K562 (cell line): ENCODE data around the gene PTGR3. TPM values are rescaled to one million over a fixed set of nuclear protein-coding genes. Genes with fewer than 3 reads are reported as not detected.

Experiments used
- ATAC-seq: fragments of 200-7000 bp; cut with Tn5 transposase; 3 replicates; pipeline ENCODE4 v1.9.1; 2020; ENCODE audit warnings: moderate library complexity
- BruUV-seq: library from RNA; stranded (reverse); fragments of 400-500 nt; replicated peaks from 2 replicates; lab custom pipeline; 2021; lab: Mats Ljungman, UMichigan
- CTCF ChIA-PET: fragments of 300-600 bp; formaldehyde crosslinking; extraction: SDS; loops from one replicate; lab custom pipeline; 2021; ENCODE audit warnings: low intra/inter-chr PET ratio; lab: Yijun Ruan, JAX
- POLR2A ChIA-PET: fragments of 300-600, 350-650 bp; sonication (Branson Sonifier 250); formaldehyde crosslinking; extraction: SDS; loops from one replicate; lab custom pipeline; 2021; ENCODE audit warnings: antibody characterized with exemption, inconsistent platforms; lab: Yijun Ruan, JAX
- DNase-seq, 4 experiments: peaks; one replicate each; pipeline versions ENCODE4 v3.0.0 to v3.0.0-alpha.2; 2011 to 2018; ENCODE audit warnings: low spot score in 3 of 4, mixed read lengths in 3 of 4; ENCODE audit errors: extremely low read depth in 1 of 4
- FAIRE-seq: peaks from 2 replicates; lab custom pipeline; 2011; peaks lifted over from hg19 to GRCh38; lab: Jason Lieb, UNC
- H2AFZ ChIP-seq: 2 replicates; pipeline ENCODE4 v1.6.0; 2011; ENCODE audit warnings: low read depth, low read length, control low read depth, inconsistent platforms
- H3K27ac ChIP-seq: fragments of 200-600 bp; 3 replicates; pipeline ENCODE4 v1.8.0; 2011; ENCODE audit warnings: low read depth, mild to moderate bottlenecking, control low read depth, inconsistent platforms, low read length, moderate library complexity, mixed read lengths; ENCODE audit errors: extremely low read depth
- H3K27me3 ChIP-seq, 2 experiments: fragments of 300-600 bp in 1 of 2; 2 replicates in 1 of 2; 3 replicates in 1 of 2; pipeline versions ENCODE4 v1.6.0 to v1.8.0; 2011; ENCODE audit warnings: inconsistent platforms in 2 of 2, low read length in 2 of 2, mild to moderate bottlenecking in 1 of 2, mixed read lengths in 1 of 2, moderate library complexity in 1 of 2; ENCODE audit not compliant: control insufficient read depth in 2 of 2, insufficient read depth in 2 of 2
- H3K36me3 ChIP-seq: fragments of 300-600 bp; 3 replicates; pipeline ENCODE4 v1.8.0; 2011; ENCODE audit warnings: mild to moderate bottlenecking, low read length, inconsistent platforms; ENCODE audit not compliant: control insufficient read depth, insufficient read depth
- H3K4me1 ChIP-seq, 2 experiments: fragments of 200-600 bp in 1 of 2; replicated peaks in 1 of 2; 2 replicates in 1 of 2; 3 replicates in 1 of 2; pipeline versions ENCODE4 v1.5.1 to v1.8.0; 2011; ENCODE audit warnings: inconsistent platforms in 2 of 2, low read length in 2 of 2, mild to moderate bottlenecking in 1 of 2, mixed read lengths in 1 of 2, moderate library complexity in 1 of 2; ENCODE audit not compliant: control insufficient read depth in 2 of 2, insufficient read depth in 2 of 2
- H3K4me2 ChIP-seq: 2 replicates; pipeline ENCODE4 v1.6.1; 2011; ENCODE audit warnings: low read length, control low read depth, inconsistent platforms, mixed read lengths; ENCODE audit not compliant: insufficient read depth
- H3K4me3 ChIP-seq: fragments of 200-600 bp; sonication (generic), shearing (Covaris generic); 2 replicates; pipeline ENCODE4 v1.5.1; 2016; ENCODE audit warnings: control low read depth, inconsistent platforms
- H3K79me2 ChIP-seq: fragments of 200-600 bp; 3 replicates; pipeline ENCODE4 v1.8.0; 2011; ENCODE audit warnings: low read length, inconsistent platforms; ENCODE audit not compliant: control insufficient read depth, insufficient read depth
- H3K9ac ChIP-seq, 2 experiments: 2 replicates each; pipeline versions ENCODE4 v1.6.0 to v1.6.1; 2011; ENCODE audit warnings: low read depth in 2 of 2, low read length in 2 of 2, control low read depth in 1 of 2, inconsistent platforms in 1 of 2, mild to moderate bottlenecking in 1 of 2, mixed read lengths in 1 of 2; ENCODE audit not compliant: insufficient read depth in 1 of 2
- H3K9me1 ChIP-seq: one replicate; pipeline ENCODE4 v1.6.0; 2011; ENCODE audit warnings: inconsistent platforms, mild to moderate bottlenecking, low read length, moderate library complexity; ENCODE audit not compliant: control insufficient read depth, insufficient read depth
- H3K9me3 ChIP-seq: replicated peaks from 2 replicates; pipeline ENCODE4 v1.5.1; 2011; ENCODE audit warnings: low read depth, low read length, inconsistent platforms; ENCODE audit not compliant: control insufficient read depth, insufficient read depth
- H4K20me1 ChIP-seq: replicated peaks from 2 replicates; pipeline ENCODE4 v1.6.1; 2011; ENCODE audit warnings: low read length, inconsistent platforms, mixed read lengths; ENCODE audit not compliant: control insufficient read depth, insufficient read depth
- ADNP ChIP-seq: fragments of 200-800 bp; sonication (Bioruptor generic); IDR thresholded peaks from 2 replicates; pipeline ENCODE4 v1.6.1; 2016; ENCODE audit warnings: missing genetic modification characterization, missing compliant biosample characterization
- CBX1 ChIP-seq: sonication (generic); IDR thresholded peaks from 2 replicates; pipeline ENCODE4 v1.6.1; 2016; ENCODE audit warnings: antibody characterized with exemption, low read depth, mild to moderate bottlenecking
- CBX5 ChIP-seq: IDR thresholded peaks from 2 replicates; pipeline ENCODE4 v1.6.1; 2014; ENCODE audit warnings: low read depth, borderline replicate concordance
- ESRRB ChIP-seq: fragments of 250-450 bp; sonication (Bioruptor Pico); IDR thresholded peaks from 2 replicates; pipeline ENCODE4 v1.5.0; 2020; ENCODE audit warnings: mild to moderate bottlenecking, moderate library complexity, borderline replicate concordance
- ETV5 ChIP-seq: sonication (generic); formaldehyde crosslinking; IDR thresholded peaks from 2 replicates; pipeline ENCODE4 v1.4.0; 2020; ENCODE audit warnings: low read depth, mild to moderate bottlenecking, missing genetic modification reagents
- FOXK1 ChIP-seq: sonication (generic); formaldehyde crosslinking; IDR thresholded peaks from 2 replicates; pipeline ENCODE4 v1.8.0; 2022; ENCODE audit warnings: missing genetic modification reagents, mild to moderate bottlenecking, borderline replicate concordance
- HDAC3 ChIP-seq: fragments of 450-650 bp; IDR thresholded peaks from 2 replicates; pipeline ENCODE4 v1.6.1; 2018; ENCODE audit warnings: borderline replicate concordance, mild to moderate bottlenecking, moderate library complexity; ENCODE audit not compliant: partially characterized antibody
- HNRNPUL1 ChIP-seq: fragments of 200-400 bp; formaldehyde crosslinking; IDR thresholded peaks from 2 replicates; pipeline ENCODE4 v1.6.1; 2017; ENCODE audit warnings: low read length
- HSF4 ChIP-seq: fragments of 250-450 bp; sonication (Bioruptor Pico); IDR thresholded peaks from 2 replicates; pipeline ENCODE4 v2.1.2; 2022; ENCODE audit warnings: mild to moderate bottlenecking, moderate library complexity, borderline replicate concordance
- PHB ChIP-seq: fragments of 250-450 bp; sonication (Bioruptor Pico); IDR thresholded peaks from 2 replicates; pipeline ENCODE4 v1.5.0; 2021
- TCF3 ChIP-seq: sonication (generic); formaldehyde crosslinking; IDR thresholded peaks from 2 replicates; pipeline ENCODE4 v1.4.0; 2020; ENCODE audit warnings: mild to moderate bottlenecking, missing genetic modification reagents
- UBTF ChIP-seq, 2 experiments: IDR thresholded peaks; 2 replicates each; pipeline ENCODE4 v1.6.1; 2012; ENCODE audit warnings: improper control_type of control experiment in 2 of 2, low read depth in 2 of 2, low read length in 2 of 2, borderline replicate concordance in 1 of 2
- ZNF41 ChIP-seq: fragments of 250-450 bp; sonication (Bioruptor Pico); conservative IDR thresholded peaks from 2 replicates; pipeline ENCODE4 v1.4.0; 2020; ENCODE audit warnings: mild to moderate bottlenecking
- ZNF830 ChIP-seq: fragments of 250-450 bp; sonication (Bioruptor Pico); IDR thresholded peaks from 2 replicates; pipeline ENCODE4 v1.5.0; 2021; ENCODE audit warnings: mild to moderate bottlenecking
- ZSCAN29 ChIP-seq: fragments of 450-650 bp; IDR thresholded peaks from 2 replicates; pipeline ENCODE4 v1.6.1; 2017
- WGBS: fragments of 100-300 bp; shearing (Covaris generic); methylation state at CpG from one replicate; pipeline ENCODE4 v1.1.6; 2016; ENCODE audit warnings: low coverage, mixed read lengths; ENCODE audit not compliant: insufficient coverage; ENCODE audit errors: missing lambda C conversion rate; 5-methylcytosine and 5-hydroxymethylcytosine counted together
- in situ Hi-C: fragments of 300-500 bp; cut with MboI; formaldehyde crosslinking; loops from 4 replicates; pipeline ENCODE4 v1.15.0; 2018; ENCODE audit warnings: inconsistent platforms, mixed read lengths
- intact Hi-C: fragments of 100-400 bp; cut with micrococcal nuclease; formaldehyde crosslinking; loops from 2 replicates; pipeline ENCODE4 v1.14.2; 2022
- polyA plus RNA-seq, 8 experiments: library from polyadenylated mRNA; depleted of rRNA in 4 of 8; stranded (reverse) in 5 of 8; unstranded in 3 of 8; fragments of >200 nt; fragmentation: Nextera tagmentation in 2 of 8; fragmentation: Illumina TruSeq in 1 of 8; extraction: Ambion mirVana in 2 of 8; extraction: Trizol in 1 of 8; gene quantifications; 2 replicates each; pipeline versions ENCODE4 v1.2.1 to v1.2.3, GENCODE V29; 2011 to 2014; ENCODE audit warnings: inconsistent platforms in 1 of 8, missing spikeins in 1 of 8
- total RNA-seq, 7 experiments: library from RNA; depleted of rRNA in 6 of 7; stranded (reverse); fragments of >200 nt in 6 of 7; fragmentation: Illumina TruSeq in 2 of 7; extraction: Trizol in 2 of 7; gene quantifications; 2 replicates each; pipeline versions ENCODE4 v1.2.1 to v1.2.3, GENCODE V29; 2011 to 2021; ENCODE audit warnings: low replicate concordance in 1 of 7

The PTGR3 gene
- total and polyA plus RNA-seq, 9 of the 15 experiments (the other 6 are each of a cell fraction or from before 2014, with no cell fraction given) = 4.1 to 32.3 (median 15.3) TPM

- Histone ChIP-seq H3K4me3 (no peak overlapping the region), H3K9me1 (no peaks in the 10 kb centered on the region), H3K27ac (no peak overlapping the region), H2AFZ (no peak overlapping the region), H3K4me1 (peaks cover 0 to 14% of the 10 kb centered on the region in 2 experiments; a peak in 3 of 5 replicates), H3K9me3 (no peaks in the 10 kb centered on the region), H3K9ac (no peak overlapping the region), H3K4me2 (no peak overlapping the region), H3K79me2 (no peaks in the 10 kb centered on the region; the same call in 2 of the 3 replicates), H4K20me1 (no peaks in the 10 kb centered on the region), H3K27me3 (no peaks in the 10 kb centered on the region), H3K36me3 (no peaks in the 10 kb centered on the region)
- intact Hi-C loops = no loop called here
- POLR2A ChIA-PET = interaction anchor here (0.7 to 1.4 kb wide), 2 partner anchors 10 to 12 kb away, joined by 3 read pairs; partner anchors contain the start of gene TSHZ1
- no TSS peak for BruUV-seq
- 79% methylated on average over 10 of the region's 10 CpGs for WGBS
- FAIRE-seq (no peak), ATAC-seq (no peak), DNase-seq (no peak)
- CTCF ChIA-PET = no interaction called here
- in situ Hi-C loops = no loop called here
- TF ChIP-seq CBX1 = no peak
These were observed 13.5 kb upstream of the PTGR3 start for GRCh38 chr18:75222407-75222806.

GRCh38 chr18:75221897-75222296, 13.0 kb upstream of the PTGR3 start:
- no peak for ATAC-seq
- TF ChIP-seq CBX5 (no peak), FOXK1 (no peak), HDAC3 (no peak), HSF4 (CRISPR knock-in tag) (no peak), TCF3 (CRISPR knock-in tag) (no peak), ZNF41 (CRISPR knock-in tag) (no peak), ZNF830 (no peak), ESRRB (CRISPR knock-in tag) (no peak), UBTF (IDR thresholded peaks at IDR 0.05; ENCODE audit: borderline replicate concordance in 1 of 2, low read depth in 2 of 2, low read length in 2 of 2) (no peak), ETV5 (CRISPR knock-in tag) (no peak), ZSCAN29 (no peak), HNRNPUL1 (no peak), ADNP (tag) (no peak), PHB (CRISPR knock-in tag) (no peak)
- TF ChIP-seq, all 486 proteins: peak for 0

More at GRCh38 chr18:75221897-75222296, 13.0 kb upstream of the PTGR3 start:
- no peak overlapping the region for H3K9ac ChIP-seq
- in situ Hi-C loops = no loop called here
- H3K4me3 ChIP-seq = no peak overlapping the region
- H3K4me2 ChIP-seq = no peak overlapping the region
- no TSS peak for BruUV-seq
- H3K4me1 ChIP-seq = peaks cover 0 to 13% of the 10 kb centered on the region in 2 experiments; a peak in 3 of 5 replicates
- intact Hi-C loops = no loop called here
- no peak overlapping the region for H2AFZ ChIP-seq
- 93% methylated on average over 7 of the region's 7 CpGs for WGBS
- no peaks in the 10 kb centered on the region for H4K20me1 ChIP-seq
- no peaks in the 10 kb centered on the region for H3K9me3 ChIP-seq
- no peaks in the 10 kb centered on the region for H3K9me1 ChIP-seq
- H3K79me2 ChIP-seq = peaks cover under 1% of the 10 kb centered on the region; the same call in 1 of the 3 replicates
- ChIA-PET POLR2A (interaction anchor here (0.7 to 1.4 kb wide), 2 partner anchors 11 to 15 kb away, joined by 3 read pairs; partner anchors contain the start of gene TSHZ1), CTCF (no interaction called here)
- FAIRE-seq = no peak
- DNase-seq = no peak
- no peaks in the 10 kb centered on the region for H3K36me3 ChIP-seq
- no peak overlapping the region for H3K27ac ChIP-seq
- H3K27me3 ChIP-seq = no peaks in the 10 kb centered on the region
